NCI-H69 (cell line): ENCODE measurements around the gene NLRP6.
"Not testable (repeated sequence)": the region's sequence is repeated elsewhere in the genome, so short reads cannot be mapped to it uniquely, and the experiment has no call there.

Experiments
- DNase-seq: peaks from one replicate; lab custom pipeline; 2025; lab: John Stamatoyannopoulos, UW

Gene NLRP6

GRCh38 chr11:308740-309665, 30.8 kb downstream of the NLRP6 start:
- DNase-seq, result not testable (repeated sequence)

- DNase-seq, result not testable (repeated sequence)
These were observed 31.9 kb downstream of the NLRP6 start for GRCh38 chr11:309979-310572.

GRCh38 chr11:311013-311748, 33.0 kb downstream of the NLRP6 start:
- DNase-seq, result not testable (repeated sequence)

- DNase-seq, result no peak
These were observed 34.0 kb downstream of the NLRP6 start for GRCh38 chr11:312092-312816.

- no peak for DNase-seq
These were observed 35.1 kb downstream of the NLRP6 start for GRCh38 chr11:313304-313786.

- DNase-seq, result no peak
These were observed 35.8 kb downstream of the NLRP6 start, which contains the start of gene IFITM1 for GRCh38 chr11:313787-314553. Gene IFITM1, plus strand, starts transcription at chr11:314040. Its CDS starts 131 bp downstream, at chr11:314171.

- not testable (repeated sequence) for DNase-seq
These were observed 36.3 kb downstream of the NLRP6 start for GRCh38 chr11:314554-314875.

- DNase-seq, result no peak
These were observed 36.9 kb downstream of the NLRP6 start for GRCh38 chr11:315051-315481.

GRCh38 chr11:315516-315994, 37.3 kb downstream of the NLRP6 start:
- DNase-seq, result no peak

- DNase-seq, result no peak
These were observed 38.0 kb downstream of the NLRP6 start for GRCh38 chr11:316031-316701.

GRCh38 chr11:316891-317301, 38.7 kb downstream of the NLRP6 start:
- DNase-seq, result no peak

- DNase-seq, result not testable (repeated sequence)
These were observed 39.6 kb downstream of the NLRP6 start for GRCh38 chr11:317668-318404.

- not testable (repeated sequence) for DNase-seq
These were observed 40.4 kb downstream of the NLRP6 start for GRCh38 chr11:318405-319120.

GRCh38 chr11:319121-319887, 41.1 kb downstream of the NLRP6 start:
- DNase-seq, result not testable (repeated sequence)

GRCh38 chr11:319888-320273, 41.7 kb downstream of the NLRP6 start:
- not testable (repeated sequence) for DNase-seq

- no peak for DNase-seq
These were observed 45.9 kb downstream of the NLRP6 start for GRCh38 chr11:324156-324555.

- not testable (repeated sequence) for DNase-seq
These were observed 46.6 kb downstream of the NLRP6 start for GRCh38 chr11:324593-325517.
